Renal cortical epithelial cell (primary cell): ENCODE measurements around the gene MBOAT1. TPM values are rescaled to one million over a fixed set of nuclear protein-coding genes. Genes with fewer than 3 reads are reported as not detected.

Source experiments
- total RNA-seq: library from RNA; depleted of rRNA; stranded (reverse); fragments of >200 nt; gene quantifications from 2 replicates; pipeline ENCODE4 v1.2.3, GENCODE V29; 2014

Gene MBOAT1
- total RNA-seq, 1 donor from 2014 or later, result 8.9 TPM

Other genes starting within 250 kb of the MBOAT1 start
- gene E2F3, start 189.4 kb upstream of the MBOAT1 start, total RNA-seq, result 10.8 and 17.3 TPM in 2 replicates